Mammary epithelial cell (primary cell): ENCODE data around the gene ATP1A1.

Source experiments
- CTCF ChIP-seq, 2 donors: IDR thresholded peaks in 1 of 2; conservative IDR thresholded peaks in 1 of 2; 2 replicates each; pipeline ENCODE4 v1.5.1; 2011 to 2012; ENCODE audit warnings: inconsistent platforms in 2 of 2, low read length in 2 of 2, mild to moderate bottlenecking in 2 of 2, control low read depth in 1 of 2, low read depth in 1 of 2; ENCODE audit not compliant: insufficient read depth in 1 of 2; ENCODE audit errors: extremely low read depth in 1 of 2
- EZH2 ChIP-seq: IDR thresholded peaks from 2 replicates; pipeline ENCODE4 v1.6.1; 2012; ENCODE audit warnings: low read length, inconsistent platforms, borderline replicate concordance

- TF ChIP-seq CTCF (conservative IDR thresholded peaks at IDR 0.05 in 1 of 2, IDR thresholded peaks at IDR 0.05 in 1 of 2; ENCODE audit: extremely low read depth in 1 of 2, insufficient read depth in 1 of 2, low read depth in 1 of 2, low read length in 2 of 2) (no peak), EZH2 (no peak)
Observed at GRCh38 chr1:116409751-116410191, 36.7 kb downstream of the ATP1A1 start.
